Epithelial cell of esophagus (primary cell): ENCODE data around the gene METRN.
A peak's percentile ranks its signal among the peaks of the same experiment; 100 is the strongest.

Experiments
- DNase-seq: peaks from one replicate; pipeline ENCODE4 v3.0.0; 2010; ENCODE audit warnings: low read depth
- H3K4me3 ChIP-seq: 2 replicates; pipeline ENCODE4 v1.5.1; 2011; ENCODE audit warnings: mild to moderate bottlenecking, low read length, control low read depth
- CTCF ChIP-seq: IDR thresholded peaks from 2 replicates; pipeline ENCODE4 v1.5.1; 2011; ENCODE audit warnings: low read depth, mild to moderate bottlenecking, low read length, control low read depth, inconsistent platforms; ENCODE audit not compliant: insufficient read depth; ENCODE audit errors: missing control alignments

METRN gene

GRCh38 chr16:719815-720446, 5.0 kb downstream of the METRN start:
- peak overlapping the region; percentile 73 for H3K4me3 ChIP-seq
- DNase-seq, result peak; percentile 66
- peak; percentile 46 for TF ChIP-seq CTCF

GRCh38 chr16:720447-720989, 5.6 kb downstream of the METRN start:
- no peak for DNase-seq
- peak overlapping the region; percentile 73 for H3K4me3 ChIP-seq
- no peak for TF ChIP-seq CTCF

GRCh38 chr16:720990-721764, 6.3 kb downstream of the METRN start, which contains the start of gene ANTKMT:
Gene ANTKMT (plus strand): TSS chr16:721146. CDS start chr16:721275, 129 bp downstream.
- peak; percentile 88 for DNase-seq
- TF ChIP-seq CTCF, result no peak
- peak within 1 kb of the TSS; percentile 73 for H3K4me3 ChIP-seq

- peak overlapping the region; percentile 22 for H3K4me3 ChIP-seq
- no peak for DNase-seq
- no peak for TF ChIP-seq CTCF
These were observed 7.0 kb downstream of the METRN start for GRCh38 chr16:721765-722540.

- H3K4me3 ChIP-seq, result no peak overlapping the region
- no peak for DNase-seq
- TF ChIP-seq CTCF, result no peak
These were observed 8.1 kb downstream of the METRN start for GRCh38 chr16:722835-723633.

- TF ChIP-seq CTCF, result no peak
- H3K4me3 ChIP-seq, result no peak overlapping the region
- DNase-seq, result no peak
These were observed 8.8 kb downstream of the METRN start for GRCh38 chr16:723695-724094.
